ENCODE results near the gene NIPBL. TPM values are rescaled to one million over a fixed set of nuclear protein-coding genes. Genes with fewer than 3 reads are reported as not detected.

NIPBL gene
- total RNA-seq, 1 experiment from 2014 or later = 45.1 TPM

- RAD21 ChIA-PET (ENCODE audit: low non-redundant PET in 1 of 2, low total read pairs in 2 of 2, uncharacterized antibody in 2 of 2, unreplicated experiment in 2 of 2) = no interaction called here
- H3K4me3 ChIP-seq (replicated peaks in 1 of 2; ENCODE audit: low read depth in 1 of 2, low read length in 2 of 2) = no peak overlapping the region
- no peaks in the 10 kb centered on the region for H3K4me1 ChIP-seq (ENCODE audit: control insufficient read depth in 1 of 2, insufficient read depth in 2 of 2, low read length in 2 of 2)
- H3K4me2 ChIP-seq (ENCODE audit: low read length) = no peak overlapping the region
- no peaks in the 10 kb centered on the region for H3K79me2 ChIP-seq (ENCODE audit: insufficient read depth, low read length)
- H3K9me3 ChIP-seq (ENCODE audit: control insufficient read depth in 1 of 2, insufficient read depth in 1 of 2, low read depth in 1 of 2, low read length in 2 of 2) = no peaks in the 10 kb centered on the region
- H4K20me1 ChIP-seq (ENCODE audit: insufficient read depth) = no peaks in the 10 kb centered on the region
- ATAC-seq (no peak), DNase-seq (ENCODE audit: low read depth, low spot score) (no peak)
- H3K27me3 ChIP-seq (ENCODE audit: insufficient read depth, low read length) = no peaks in the 10 kb centered on the region
- H3K9ac ChIP-seq (ENCODE audit: low read length) = no peak overlapping the region
- no TSS peak for BruUV-seq (replicated peaks)
- intact Hi-C loops (cut with micrococcal nuclease) = no loop called here
- no peak overlapping the region for H3K27ac ChIP-seq (ENCODE audit: low read depth, low read length)
- no peaks in the 10 kb centered on the region for H3K36me3 ChIP-seq (ENCODE audit: control insufficient read depth in 1 of 2, insufficient read depth in 2 of 2, low read length in 2 of 2)
- CTCF ChIA-PET = no interaction called here
- H2AFZ ChIP-seq (ENCODE audit: low read depth, low read length, poor library complexity, severe bottlenecking) = no peak overlapping the region
- POLR2A ChIA-PET = no interaction called here
- TF ChIP-seq ZNF274 (IDR thresholded peaks at IDR 0.05; ENCODE audit: low read depth, low read length) (no peak), YY1 (IDR thresholded peaks at IDR 0.05; ENCODE audit: extremely low read depth, insufficient replicate concordance, low read depth, low read length) (no peak), RAD21 (IDR thresholded peaks at IDR 0.05; ENCODE audit: low read depth) (no peak), MAX (IDR thresholded peaks at IDR 0.05) (no peak)
- H3K9me2 ChIP-seq (ENCODE audit: insufficient read depth) = no peaks in the 10 kb centered on the region
These were observed 210.1 kb downstream of the NIPBL start for GRCh38 chr5:37086466-37087173.

- POLR2A ChIA-PET = no interaction called here
- TF ChIP-seq SIN3A (IDR thresholded peaks at IDR 0.05; ENCODE audit: low read depth) (no peak), SRF (IDR thresholded peaks at IDR 0.05; ENCODE audit: low read depth) (no peak), CBX3 (IDR thresholded peaks at IDR 0.05; ENCODE audit: low read depth) (no peak), ATF3 (IDR thresholded peaks at IDR 0.05) (no peak), RAD21 (IDR thresholded peaks at IDR 0.05; ENCODE audit: low read depth) (no peak), JUND (IDR thresholded peaks at IDR 0.05) (no peak), SP1 (IDR thresholded peaks at IDR 0.05; ENCODE audit: low read depth) (no peak), FOSL1 (IDR thresholded peaks at IDR 0.05; ENCODE audit: low read depth) (no peak)
These were observed 211.4 kb downstream of the NIPBL start for GRCh38 chr5:37088009-37088408.

More at GRCh38 chr5:37088009-37088408, 211.4 kb downstream of the NIPBL start:
- no TSS peak for BruUV-seq (replicated peaks)
- Histone ChIP-seq H2AFZ (ENCODE audit: low read depth, low read length, poor library complexity, severe bottlenecking) (no peak overlapping the region), H3K4me1 (ENCODE audit: control insufficient read depth in 1 of 2, insufficient read depth in 2 of 2, low read length in 2 of 2) (no peaks in the 10 kb centered on the region), H3K4me3 (replicated peaks in 1 of 2; ENCODE audit: low read depth in 1 of 2, low read length in 2 of 2) (no peak overlapping the region), H3K9me2 (ENCODE audit: insufficient read depth) (no peaks in the 10 kb centered on the region), H3K36me3 (ENCODE audit: control insufficient read depth in 1 of 2, insufficient read depth in 2 of 2, low read length in 2 of 2) (no peaks in the 10 kb centered on the region), H3K27me3 (ENCODE audit: insufficient read depth, low read length) (no peaks in the 10 kb centered on the region), H3K27ac (ENCODE audit: low read depth, low read length) (no peak overlapping the region), H3K4me2 (ENCODE audit: low read length) (no peak overlapping the region), H4K20me1 (ENCODE audit: insufficient read depth) (no peaks in the 10 kb centered on the region), H3K79me2 (ENCODE audit: insufficient read depth, low read length) (no peaks in the 10 kb centered on the region), H3K9me3 (ENCODE audit: control insufficient read depth in 1 of 2, insufficient read depth in 1 of 2, low read depth in 1 of 2, low read length in 2 of 2) (no peaks in the 10 kb centered on the region), H3K9ac (ENCODE audit: low read length) (no peak overlapping the region)
- ATAC-seq (no peak), DNase-seq (ENCODE audit: low read depth, low spot score) (no peak)
- CTCF ChIA-PET = no interaction called here
- RAD21 ChIA-PET (ENCODE audit: low non-redundant PET in 1 of 2, low total read pairs in 2 of 2, uncharacterized antibody in 2 of 2, unreplicated experiment in 2 of 2) = no interaction called here
- intact Hi-C loops (cut with micrococcal nuclease) = no loop called here
